GM18507 (cell line): ENCODE data around the gene MC2R.

Source experiments
- DNase-seq: peaks from one replicate; pipeline ENCODE4 v3.0.0; 2011; ENCODE audit warnings: low read depth; ENCODE audit not compliant: insufficient read length; ENCODE audit errors: extremely low spot score
- FAIRE-seq: peaks from 2 replicates; lab custom pipeline; 2011; peaks lifted over from hg19 to GRCh38; lab: Jason Lieb, UNC

MC2R gene

DNA sequence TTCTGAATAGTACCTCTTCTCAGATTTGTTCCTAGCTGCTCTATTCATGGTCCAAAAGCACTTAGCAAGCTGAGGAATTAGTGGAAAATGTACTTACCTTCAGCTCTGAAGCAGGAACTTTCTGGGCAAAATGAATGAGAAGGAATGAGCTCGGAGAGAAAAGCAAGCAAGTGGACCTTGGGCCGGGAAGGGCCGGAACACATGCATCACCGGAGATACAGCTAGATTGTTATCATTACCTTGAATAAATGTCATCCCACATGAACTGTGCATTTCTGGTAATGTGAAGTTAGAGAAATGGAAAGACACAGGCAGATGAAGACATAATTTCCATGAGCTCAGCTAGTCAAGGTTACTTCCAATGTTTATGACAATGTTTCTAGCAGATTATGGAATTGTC, at the start of gene MC2R:
MC2R (minus strand) TSS at position 146 of the 400 bp plus-strand sequence. CDS start 30,018 bp downstream, outside the sequence.
- no peak for DNase-seq

DNA sequence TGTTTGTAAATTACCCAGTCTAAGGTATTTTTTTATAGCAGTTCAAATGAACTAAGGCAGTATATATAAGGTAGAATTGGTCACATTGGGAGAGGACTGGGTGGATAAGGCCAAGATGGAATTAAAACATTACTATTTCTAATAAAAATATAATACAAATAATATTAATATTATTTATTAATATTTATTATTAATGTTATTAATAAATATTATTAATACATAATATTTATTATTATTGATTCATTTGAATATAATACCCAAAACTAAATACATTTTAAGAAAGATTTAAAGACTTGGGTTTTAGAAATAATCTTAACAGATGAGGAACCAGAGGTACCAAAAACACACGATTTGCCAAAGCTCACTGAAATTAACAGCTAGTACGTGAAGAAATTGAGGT, 30.5 kb upstream of the MC2R start:
- FAIRE-seq, result no peak

More for the DNA sequence above, at the start of gene MC2R:
- FAIRE-seq, result no peak

DNA sequence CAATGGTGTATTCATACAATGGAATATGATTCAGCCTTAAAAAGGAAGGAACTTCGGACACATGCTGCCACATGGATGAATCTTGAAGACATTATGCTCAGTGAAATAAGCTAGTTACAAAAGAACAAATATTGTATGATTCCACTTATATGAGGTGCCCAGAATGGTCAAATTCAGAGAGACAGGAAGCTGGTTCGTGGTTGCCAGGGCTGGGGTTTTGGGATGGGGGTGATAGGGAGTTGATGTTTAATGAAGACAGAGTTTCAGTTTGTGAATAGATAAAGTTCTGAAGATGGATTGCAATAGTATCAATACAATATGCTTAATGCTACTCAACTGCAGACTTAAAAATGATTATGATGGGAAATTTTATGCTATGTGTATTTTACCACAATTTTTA, 28.0 kb upstream of the MC2R start:
- FAIRE-seq, result no peak
- no peak for DNase-seq

More for the DNA sequence above, 30.5 kb upstream of the MC2R start:
- no peak for DNase-seq

DNA sequence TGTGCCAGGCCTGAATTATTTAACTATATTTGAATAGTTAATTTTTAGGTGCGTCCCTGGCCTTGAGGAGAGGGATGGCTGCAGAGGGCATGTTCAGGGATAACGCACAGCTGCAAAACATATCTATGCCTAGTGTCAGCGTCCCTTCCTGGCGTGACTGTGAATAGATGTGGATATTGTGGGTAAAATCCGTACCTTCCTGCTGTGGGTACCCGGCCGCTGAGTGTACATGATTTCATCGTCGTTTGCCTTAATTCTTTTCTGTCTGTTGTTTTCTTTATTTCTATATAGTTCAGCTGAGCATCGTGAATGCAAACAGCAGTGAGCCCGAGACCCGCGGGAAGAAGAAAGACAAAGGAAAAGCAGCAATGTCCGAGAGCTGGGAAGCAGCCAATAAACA, 25.0 kb upstream of the MC2R start:
- DNase-seq (no peak), FAIRE-seq (no peak)

DNA sequence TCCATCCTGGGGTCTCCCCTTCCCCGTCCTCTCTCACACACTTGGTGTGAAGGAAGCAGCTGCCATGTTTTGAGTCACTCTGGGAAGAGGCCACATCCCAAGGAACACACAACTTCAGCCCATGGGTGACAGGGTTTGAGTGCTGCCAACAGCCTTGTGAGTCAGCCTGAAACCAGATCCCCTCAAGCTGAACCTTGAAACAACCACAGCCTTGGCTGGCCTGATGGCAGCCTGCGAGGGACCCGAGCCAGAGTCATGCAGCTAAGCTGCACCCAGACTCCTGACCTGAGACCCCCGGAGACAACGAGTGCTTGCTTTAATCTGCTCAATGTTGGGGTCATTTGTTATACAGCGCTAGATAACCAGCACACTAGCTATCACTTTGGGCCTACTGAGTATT, 19.3 kb upstream of the MC2R start:
- DNase-seq (no peak), FAIRE-seq (no peak)

DNA sequence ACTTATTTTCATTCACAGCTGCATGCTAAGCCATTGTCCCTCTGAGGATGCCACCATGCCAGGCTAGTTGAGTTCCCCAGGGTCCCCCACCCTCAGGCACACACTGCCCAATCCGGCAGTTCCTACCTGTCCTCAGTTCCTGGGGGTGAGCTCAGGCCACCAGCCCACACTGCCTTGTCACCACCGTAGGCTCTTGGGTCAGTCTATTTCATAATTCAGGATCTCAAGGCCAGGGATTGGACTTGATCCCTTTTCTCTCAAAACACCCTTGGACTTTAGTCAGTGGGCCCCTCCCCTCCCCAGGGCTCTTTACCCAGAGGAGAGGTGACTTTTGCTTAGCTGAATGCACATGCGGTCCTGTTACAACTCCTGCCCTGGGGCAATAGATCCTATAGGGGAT, 18.7 kb upstream of the MC2R start:
- no peak for DNase-seq
- no peak for FAIRE-seq

DNA sequence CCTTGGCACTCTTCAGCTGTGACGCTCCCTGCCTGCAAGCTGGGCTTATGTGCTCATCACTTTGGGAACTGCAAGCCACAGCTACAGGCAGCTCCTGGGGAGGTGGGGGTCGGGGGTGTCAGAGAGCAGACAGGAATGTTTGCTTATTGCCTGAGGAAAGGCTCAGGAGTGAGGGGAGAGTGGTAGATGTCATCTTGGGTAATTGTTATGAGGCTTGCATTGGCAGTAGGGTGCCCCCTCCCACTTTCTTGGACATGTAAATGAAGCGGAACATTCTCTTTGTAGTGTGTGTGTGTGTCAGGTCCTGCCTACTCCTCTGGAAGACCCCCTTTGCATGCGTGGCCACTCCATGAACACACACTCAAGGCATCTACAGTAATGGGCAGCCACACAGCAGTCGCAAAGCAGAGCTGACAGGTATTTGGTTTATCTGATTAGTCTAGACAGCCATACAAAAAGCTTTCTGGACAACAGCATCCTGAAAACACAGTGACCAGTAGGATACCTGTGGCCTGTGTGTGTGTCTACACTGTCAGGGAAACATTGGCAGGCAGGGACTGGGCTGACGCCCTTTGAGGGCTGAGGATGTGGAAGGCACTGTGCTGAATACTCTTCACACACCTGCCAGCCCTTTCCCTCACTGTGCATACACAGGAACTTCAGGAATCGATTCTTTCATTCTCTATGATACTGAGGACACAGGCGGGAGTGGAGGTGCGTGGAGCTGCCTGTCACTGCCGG, 17.1 kb upstream of the MC2R start:
- DNase-seq, result no peak
- FAIRE-seq, result no peak

DNA sequence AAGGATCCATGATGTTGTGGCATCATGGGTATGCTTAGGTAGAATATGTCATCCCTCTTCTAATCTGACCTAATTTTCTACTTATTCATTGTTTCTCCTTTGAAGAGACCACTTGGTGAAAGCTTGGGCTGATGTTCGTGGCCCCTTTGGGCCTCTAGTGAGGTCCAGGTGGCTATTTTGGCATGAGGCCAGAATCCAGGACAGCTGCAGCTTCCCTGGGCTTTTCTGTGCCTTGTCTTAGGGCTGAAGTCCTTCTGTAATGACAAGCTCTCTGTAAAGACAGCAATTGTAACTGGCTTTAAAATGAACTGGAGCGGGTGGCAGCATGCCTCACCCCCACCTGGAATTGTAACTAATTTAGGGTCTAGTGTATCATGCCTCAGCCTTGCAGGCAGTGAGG, 15.6 kb upstream of the MC2R start:
- DNase-seq, result no peak
- no peak for FAIRE-seq

DNA sequence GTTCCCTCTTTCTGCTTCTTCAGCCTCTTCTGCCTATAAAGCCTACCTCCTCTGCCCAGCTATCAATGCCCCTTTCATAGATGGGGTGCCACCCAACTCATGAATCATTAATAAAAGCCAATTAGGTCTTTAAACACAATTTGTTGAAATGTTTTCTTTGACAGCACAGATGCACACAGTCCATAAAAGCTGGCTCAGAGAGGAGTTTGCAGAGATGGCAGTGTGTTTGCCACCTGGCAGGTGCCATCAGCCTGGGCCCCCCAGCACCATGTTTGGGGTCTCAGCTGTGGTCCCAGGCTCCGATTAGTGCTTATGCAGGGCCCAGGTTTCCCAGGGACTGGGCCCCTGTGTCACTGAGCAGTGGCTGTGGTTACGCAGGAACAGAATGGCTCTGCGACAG, 7.9 kb upstream of the MC2R start:
- FAIRE-seq, result no peak
- no peak for DNase-seq

DNA sequence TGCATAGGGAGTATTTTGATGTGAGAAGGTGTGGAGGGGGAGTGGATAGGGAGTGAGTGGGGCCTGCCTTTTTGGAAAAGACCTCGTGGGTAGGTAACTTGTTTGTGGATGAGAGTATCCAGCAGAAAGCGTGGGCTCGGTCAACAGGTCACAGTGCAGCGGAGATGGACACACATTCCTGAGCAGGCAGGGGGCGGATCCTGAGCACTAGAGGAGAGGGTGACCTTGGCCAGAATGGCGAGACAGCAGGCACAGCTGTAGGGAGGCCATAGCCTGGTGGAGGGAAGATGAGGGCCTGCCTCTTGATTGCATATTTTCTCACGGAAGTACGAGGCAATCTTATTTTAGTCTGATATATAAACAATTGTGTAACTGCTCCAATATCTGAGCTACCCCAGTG, 3.6 kb upstream of the MC2R start:
- no peak for DNase-seq
- no peak for FAIRE-seq

DNA sequence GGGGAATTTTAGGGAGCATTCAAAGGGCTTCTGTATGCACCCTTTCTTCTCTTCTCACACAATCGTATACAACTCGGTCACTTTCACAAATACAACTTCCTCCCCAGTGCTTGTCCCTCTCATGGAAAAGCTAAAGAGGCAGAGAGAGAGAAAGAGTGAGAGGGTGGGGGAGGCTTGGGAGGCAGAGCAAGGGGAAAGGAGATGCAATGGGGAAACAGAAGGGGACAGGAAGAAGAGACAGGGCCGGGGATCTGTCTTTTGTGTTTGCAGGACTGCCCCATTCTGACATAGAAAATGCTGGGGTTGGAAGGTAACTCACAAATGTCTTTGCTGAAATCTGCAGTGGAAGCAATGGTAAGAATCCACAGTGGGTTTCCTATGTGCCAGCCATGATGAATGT, 2.1 kb upstream of the MC2R start:
- FAIRE-seq (no peak), DNase-seq (no peak)

DNA sequence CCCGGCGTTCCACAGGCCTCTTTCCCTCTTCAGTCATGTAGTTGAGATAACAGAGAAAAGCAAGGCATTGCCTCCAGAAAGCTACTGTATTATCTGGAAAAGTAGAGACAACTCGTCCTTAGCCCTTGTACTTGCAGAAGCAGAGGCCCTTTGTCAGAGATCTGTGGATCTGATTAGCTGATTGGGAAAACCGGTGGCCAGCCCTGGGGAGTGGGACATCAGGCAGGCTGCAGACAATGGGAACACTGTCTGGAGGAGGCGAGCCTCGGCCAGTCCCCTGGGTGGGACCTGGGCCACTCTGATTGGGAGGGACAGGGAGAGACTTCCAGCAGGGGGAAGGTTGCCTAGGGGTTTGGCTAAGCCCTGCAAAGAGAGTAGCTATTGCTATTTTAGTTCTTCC, 1.2 kb upstream of the MC2R start:
- no peak for FAIRE-seq
- DNase-seq, result no peak

DNA sequence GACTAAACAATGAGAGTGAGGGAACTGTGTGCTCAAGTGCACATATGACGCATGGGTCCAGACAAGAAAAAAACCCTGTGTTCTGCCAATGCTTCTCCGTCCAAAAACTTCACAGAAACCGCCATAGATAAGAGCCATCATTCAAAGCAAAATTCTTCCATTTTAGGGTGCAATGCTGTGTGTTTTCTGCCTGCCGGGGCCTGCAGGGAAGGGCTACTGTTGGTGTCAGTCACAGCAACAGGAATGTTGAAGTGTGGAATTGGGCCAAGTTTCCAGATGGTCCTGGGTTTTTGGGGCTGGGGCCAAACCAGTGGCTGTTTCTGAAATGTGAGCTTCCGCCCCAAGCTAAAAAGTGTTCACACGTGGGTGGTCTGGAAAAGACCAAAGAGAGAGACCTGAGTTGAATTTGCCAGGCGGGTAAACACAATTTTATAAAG, 677 bp upstream of the MC2R start:
- FAIRE-seq (no peak), DNase-seq (no peak)

DNA sequence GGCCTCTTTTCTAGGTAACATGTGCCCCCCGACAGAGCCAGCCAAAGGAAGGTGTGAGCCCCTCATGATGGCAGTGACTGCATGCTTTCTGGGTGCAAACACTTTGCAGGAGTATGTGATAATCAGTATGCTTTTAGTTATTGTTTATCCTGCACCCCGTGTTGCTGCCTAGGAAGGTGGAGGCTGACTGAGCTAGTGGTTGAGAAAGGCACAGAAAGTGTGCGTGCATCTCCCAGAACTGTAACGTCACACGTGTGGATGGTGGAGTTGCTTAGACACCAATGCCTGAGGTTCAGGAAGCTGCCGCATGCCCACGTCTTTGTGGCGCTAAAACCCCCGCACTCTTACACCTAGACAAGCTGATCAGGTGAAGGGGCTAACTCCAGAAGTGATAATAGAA, 580 bp downstream of the MC2R start:
- DNase-seq, result no peak
- no peak for FAIRE-seq

DNA sequence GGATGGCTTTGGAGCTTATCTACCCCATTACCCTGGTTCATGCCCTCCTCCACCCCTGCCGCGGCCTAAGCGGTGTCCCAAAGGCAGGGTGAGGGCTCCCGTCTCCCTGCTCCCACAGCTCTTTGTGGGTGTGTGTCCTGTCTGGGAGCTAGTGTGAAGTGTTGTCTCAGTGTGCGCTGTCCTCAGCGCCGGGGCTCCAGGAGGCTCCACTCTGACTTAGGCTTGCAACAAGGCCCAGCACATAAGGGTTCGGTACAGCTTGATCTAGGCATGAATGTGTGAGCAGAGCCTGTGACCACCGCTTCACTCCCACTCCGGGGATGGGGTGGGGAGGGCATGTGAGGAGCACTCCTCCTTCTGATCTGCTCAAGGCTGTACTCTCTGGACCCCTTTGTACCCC, 1.2 kb downstream of the MC2R start:
- FAIRE-seq (no peak), DNase-seq (no peak)

DNA sequence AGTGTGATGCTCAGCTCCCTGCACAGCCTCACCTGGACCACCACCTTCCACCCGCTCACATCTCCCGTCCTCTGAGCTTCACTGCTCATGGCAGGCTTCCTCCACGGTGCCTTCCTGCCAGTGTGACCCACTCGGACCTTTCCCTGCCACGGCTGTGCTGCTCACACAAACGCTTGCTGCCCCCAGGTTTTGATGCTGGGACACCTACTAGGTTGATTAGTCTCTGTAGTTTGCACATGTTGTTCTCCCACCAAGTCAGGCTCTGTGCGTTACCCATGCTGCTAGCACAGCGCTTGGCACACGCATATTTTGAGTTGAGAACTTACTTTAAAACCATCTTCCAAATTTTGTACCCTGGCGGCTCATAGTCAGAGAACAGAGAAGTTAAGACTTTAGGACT, 2.1 kb downstream of the MC2R start:
- no peak for FAIRE-seq
- no peak for DNase-seq

DNA sequence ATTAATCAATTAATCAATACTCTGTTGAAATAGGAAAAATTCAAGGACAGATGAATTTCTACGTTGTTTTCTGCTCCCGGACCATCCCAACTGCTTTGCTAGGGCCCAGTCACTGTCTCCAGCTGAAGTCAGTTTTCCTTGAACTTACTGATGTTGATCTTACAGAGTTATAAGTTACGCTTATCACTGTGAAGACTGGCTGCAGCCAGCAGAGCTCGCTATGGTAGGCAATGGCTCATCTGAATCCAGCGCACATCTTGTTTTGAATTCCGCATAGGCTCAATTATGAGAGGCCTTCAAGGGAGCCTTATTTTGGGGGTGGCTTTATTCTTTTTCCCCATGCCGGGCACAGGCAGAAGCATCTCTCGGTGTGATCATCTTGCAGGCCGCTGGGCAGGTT, 2.7 kb downstream of the MC2R start:
- FAIRE-seq, result no peak

DNA sequence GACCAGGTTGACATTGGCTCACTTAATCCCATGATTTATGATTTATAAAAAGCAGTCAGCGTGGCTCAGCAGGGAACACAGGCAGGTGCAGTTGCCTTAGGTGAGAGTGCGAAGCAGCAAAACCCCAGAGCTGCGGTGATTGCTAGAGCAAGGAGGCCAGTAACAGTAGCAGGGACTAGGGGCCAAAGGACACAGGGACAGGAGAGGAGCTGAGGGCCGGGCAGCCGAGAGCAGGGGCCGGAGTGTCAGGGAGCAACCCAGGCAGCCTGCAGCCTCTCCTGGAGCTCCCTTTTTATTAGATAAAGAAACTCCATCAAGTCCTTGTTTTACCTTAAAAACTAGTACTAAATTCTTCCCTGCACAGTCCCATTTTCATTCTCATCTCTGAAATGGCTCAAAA, 4.3 kb downstream of the MC2R start:
- FAIRE-seq, result no peak
- DNase-seq, result no peak

More for the DNA sequence above, 2.7 kb downstream of the MC2R start:
- DNase-seq, result no peak

DNA sequence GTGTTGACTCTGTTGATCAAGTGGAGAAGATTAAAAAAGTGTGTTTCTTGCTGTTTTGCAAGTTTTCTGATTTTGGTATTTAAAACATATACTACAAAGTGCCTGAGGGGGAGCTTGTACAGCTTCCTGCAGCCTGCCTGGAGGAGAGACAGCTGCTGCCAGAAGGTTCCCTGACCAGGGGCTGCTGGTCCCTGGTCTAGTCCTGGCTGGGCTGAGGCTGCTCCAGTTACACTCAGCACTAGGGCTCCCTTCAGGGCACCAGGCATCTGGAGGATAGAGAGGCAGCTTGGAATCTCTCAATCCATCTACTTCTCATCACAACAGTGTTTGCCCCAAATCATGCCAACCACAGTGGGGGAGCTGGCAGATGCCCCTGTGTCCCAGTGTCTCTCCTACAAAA, 4.8 kb downstream of the MC2R start:
- no peak for DNase-seq
- no peak for FAIRE-seq

DNA sequence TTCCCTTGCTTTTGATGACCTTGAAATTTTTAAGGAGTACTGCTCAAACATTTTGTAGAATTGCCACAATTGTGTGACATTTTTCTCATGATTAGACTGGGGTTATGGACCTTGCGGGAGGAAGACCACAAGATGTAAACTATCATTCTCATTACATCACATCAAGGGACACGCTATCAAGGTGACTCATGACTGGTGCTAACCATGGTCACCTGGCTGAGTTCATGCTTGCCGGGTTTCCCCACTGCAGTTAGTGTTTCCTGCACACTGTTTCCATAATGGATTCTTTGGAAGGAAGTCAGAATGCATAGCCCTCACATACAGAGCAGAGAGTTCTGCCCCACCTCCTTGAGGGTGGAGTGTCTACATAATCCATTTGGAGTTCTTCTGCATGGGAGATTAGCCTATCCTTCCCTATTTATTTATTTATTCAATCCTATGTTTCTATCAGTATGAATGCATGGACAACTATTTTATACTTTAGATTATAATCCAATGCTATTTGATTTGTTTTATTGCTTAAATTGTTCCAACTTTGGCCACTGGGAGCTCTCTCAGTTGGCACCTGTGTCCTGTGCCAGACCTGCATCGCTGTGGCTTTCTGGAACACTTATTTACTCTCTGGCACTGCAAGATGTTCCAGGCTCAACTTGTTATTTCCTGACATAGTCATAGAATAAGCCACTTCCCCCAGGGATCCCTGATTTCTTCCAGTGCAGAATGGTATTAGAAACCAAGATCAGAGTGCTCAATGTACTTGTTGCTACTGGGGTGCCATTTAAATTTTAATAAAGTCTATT, 6.0 kb downstream of the MC2R start:
- FAIRE-seq (no peak), DNase-seq (no peak)

DNA sequence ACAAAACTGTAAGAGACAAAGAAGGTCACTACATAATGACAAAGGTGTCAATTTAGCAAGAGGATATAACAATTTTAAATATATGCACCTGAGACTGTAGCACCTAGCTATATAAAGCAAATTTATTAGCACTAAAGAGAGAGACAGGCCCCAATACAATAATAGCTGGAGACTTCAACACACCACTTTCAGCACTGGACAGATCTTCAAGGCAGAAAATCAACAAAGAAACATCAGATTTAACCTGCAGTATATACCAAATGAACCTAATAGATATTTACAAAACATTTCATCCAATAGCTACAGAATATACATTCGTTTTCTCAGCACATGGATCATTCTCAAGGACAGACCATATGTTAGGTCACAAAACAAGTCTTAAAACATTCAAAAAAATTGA, 14.7 kb downstream of the MC2R start:
- no peak for FAIRE-seq
- no peak for DNase-seq
